ENCODE data around the gene CEBPA. TPM values are rescaled to one million over a fixed set of nuclear protein-coding genes. Genes with fewer than 3 reads are reported as not detected.

CEBPA gene
- total RNA-seq, 1 experiment from 2014 or later: 3.2 TPM

- Histone ChIP-seq H2BK120ac (ENCODE audit: low read depth, low read length, poor library complexity, severe bottlenecking) (no peak overlapping the region), H3K9ac (ENCODE audit: extremely low read depth, insufficient read length, low read length) (no peak overlapping the region), H3K4me1 (ENCODE audit: insufficient read depth, low read length) (no peaks in the 10 kb centered on the region), H2BK15ac (ENCODE audit: low read depth, low read length) (no peak overlapping the region), H3K27ac (ENCODE audit: insufficient read length, low read depth, low read length) (no peak overlapping the region), H4K5ac (ENCODE audit: insufficient read length, low read depth, low read length) (no peak overlapping the region), H3K14ac (ENCODE audit: insufficient read depth, low read length) (no peak overlapping the region), H3K56ac (ENCODE audit: insufficient read length, low read depth, low read length) (no peak overlapping the region), H2BK5ac (ENCODE audit: insufficient read length, low read length) (no peak overlapping the region), H3K79me2 (ENCODE audit: insufficient read depth, low read length) (no peaks in the 10 kb centered on the region), H3K9me3 (ENCODE audit: control insufficient read depth, low read depth, low read length) (no peaks in the 10 kb centered on the region), H2BK12ac (ENCODE audit: insufficient read length, low read depth, low read length) (no peak overlapping the region), H4K20me1 (ENCODE audit: control insufficient read depth, insufficient read depth, insufficient read length) (no peaks in the 10 kb centered on the region), H3T11ph (ENCODE audit: low read length) (no peak overlapping the region), H3K4ac (ENCODE audit: low read depth, low read length) (no peak overlapping the region), H4K91ac (ENCODE audit: insufficient read length, low read depth, low read length) (no peak overlapping the region), H3K23me2 (ENCODE audit: insufficient read length, low read depth, low read length, poor library complexity, severe bottlenecking) (peaks cover 2% of the 10 kb centered on the region), H3K18ac (ENCODE audit: insufficient read length, low read depth, low read length) (no peak overlapping the region), H3K79me1 (ENCODE audit: insufficient read depth, low read depth, low read length, poor library complexity, severe bottlenecking) (no peaks in the 10 kb centered on the region), H2AFZ (ENCODE audit: low read length) (no peak overlapping the region), H2BK20ac (ENCODE audit: low read depth, low read length, poor library complexity, severe bottlenecking) (no peak overlapping the region), H4K8ac (replicated peaks; ENCODE audit: insufficient read length, low read depth, low read length) (no peak overlapping the region), H3K23ac (ENCODE audit: insufficient read length, low read depth, low read length) (no peak overlapping the region), H2AK5ac (ENCODE audit: insufficient read length, low read length) (no peak overlapping the region), H3K4me2 (ENCODE audit: insufficient read depth, insufficient read length, low read length) (no peak overlapping the region), H3K27me3 (ENCODE audit: insufficient read depth, low read length) (peaks cover 15% of the 10 kb centered on the region; the same call in 1 of the 2 replicates)
- Mint-ChIP-seq H3K36me3 (ENCODE audit: insufficient read depth in 1 of 3, low read depth in 3 of 3) (no peaks in the 10 kb centered on the region), H3K9me3 (no peaks in the 10 kb centered on the region), H3K27me3 (ENCODE audit: low read depth) (peaks cover 26% of the 10 kb centered on the region), H3K27ac (no peak overlapping the region), H3K4me3 (no peak overlapping the region), H3K4me1 (peaks cover 0 to 19% of the 10 kb centered on the region in 2 experiments; a peak in 3 of 4 replicates)
- no peak for TF ChIP-seq CTCF (conservative IDR thresholded peaks at IDR 0.05)
- no peak for DNase-seq
- no CpG with 5 or more reads among the region's 25 CpGs for WGBS (ENCODE audit: extremely low coverage, insufficient read length, low lambda C conversion rate)
Measured at GRCh38 chr19:33298146-33298911, 4.0 kb downstream of the CEBPA start.

Data from H9 (cell line).